Measurements from ENCODE around the gene ANKUB1. TPM values are rescaled to one million over a fixed set of nuclear protein-coding genes. Genes with fewer than 3 reads are reported as not detected.

Gene ANKUB1
- polyA plus RNA-seq, 2 donors, result not detected

GRCh38 chr3:149796026-149796425, 3.7 kb upstream of the ANKUB1 start:
- 82 to 90% methylated on average over 1 of the region's 1 CpG for WGBS, 2 donors

GRCh38 chr3:149790698-149791097, 1.7 kb downstream of the ANKUB1 start:
- Histone ChIP-seq H3K4me3 (ENCODE audit: low read depth in 1 of 2, low read length in 2 of 2) (no peak overlapping the region), H3K9me3 (ENCODE audit: control insufficient read depth in 2 of 2, insufficient read depth in 1 of 2, low read depth in 1 of 2, low read length in 1 of 2) (no peaks in the 10 kb centered on the region), H3K27ac (ENCODE audit: low read depth in 2 of 2, low read length in 1 of 2) (no peak overlapping the region), H3K27me3 (ENCODE audit: control insufficient read depth in 1 of 2, insufficient read depth in 2 of 2, low read length in 2 of 2) (no peaks in the 10 kb centered on the region), H3K4me1 (ENCODE audit: control insufficient read depth in 2 of 2, insufficient read depth in 2 of 2, low read length in 1 of 2) (no peaks in the 10 kb centered on the region), H3K36me3 (ENCODE audit: control insufficient read depth in 2 of 2, insufficient read depth in 2 of 2, low read length in 1 of 2) (no peaks in the 10 kb centered on the region)
- 69% methylated on average over 3 of the region's 3 CpGs for whole genome bisulfite sequencing, 2 donors

More at GRCh38 chr3:149796026-149796425, 3.7 kb upstream of the ANKUB1 start:
- Histone ChIP-seq H3K36me3 (ENCODE audit: control insufficient read depth in 2 of 2, insufficient read depth in 2 of 2, low read length in 1 of 2) (no peaks in the 10 kb centered on the region), H3K9me3 (ENCODE audit: control insufficient read depth in 2 of 2, insufficient read depth in 1 of 2, low read depth in 1 of 2, low read length in 1 of 2) (no peaks in the 10 kb centered on the region), H3K4me3 (ENCODE audit: low read depth in 1 of 2, low read length in 2 of 2) (no peak overlapping the region), H3K27me3 (ENCODE audit: control insufficient read depth in 1 of 2, insufficient read depth in 2 of 2, low read length in 2 of 2) (no peaks in the 10 kb centered on the region), H3K4me1 (ENCODE audit: control insufficient read depth in 2 of 2, insufficient read depth in 2 of 2, low read length in 1 of 2) (no peaks in the 10 kb centered on the region), H3K27ac (ENCODE audit: low read depth in 2 of 2, low read length in 1 of 2) (no peak overlapping the region)

GRCh38 chr3:149790268-149790667, 2.1 kb downstream of the ANKUB1 start:
- H3K4me1 ChIP-seq (ENCODE audit: control insufficient read depth in 2 of 2, insufficient read depth in 2 of 2, low read length in 1 of 2), result no peaks in the 10 kb centered on the region
- H3K9me3 ChIP-seq (ENCODE audit: control insufficient read depth in 2 of 2, insufficient read depth in 1 of 2, low read depth in 1 of 2, low read length in 1 of 2), result no peaks in the 10 kb centered on the region
- H3K4me3 ChIP-seq (ENCODE audit: low read depth in 1 of 2, low read length in 2 of 2), result no peak overlapping the region
- WGBS, 2 donors, result 68 to 72% methylated on average over 2 of the region's 2 CpGs
- H3K36me3 ChIP-seq (ENCODE audit: control insufficient read depth in 2 of 2, insufficient read depth in 2 of 2, low read length in 1 of 2), result no peaks in the 10 kb centered on the region
- H3K27me3 ChIP-seq (ENCODE audit: control insufficient read depth in 1 of 2, insufficient read depth in 2 of 2, low read length in 2 of 2), result no peaks in the 10 kb centered on the region
- no peak overlapping the region for H3K27ac ChIP-seq (ENCODE audit: low read depth in 2 of 2, low read length in 1 of 2)

- 83 to 84% methylated on average over 5 of the region's 5 CpGs for WGBS, 2 donors
- Histone ChIP-seq H3K9me3 (ENCODE audit: control insufficient read depth in 2 of 2, insufficient read depth in 1 of 2, low read depth in 1 of 2, low read length in 1 of 2) (no peaks in the 10 kb centered on the region), H3K27me3 (ENCODE audit: control insufficient read depth in 1 of 2, insufficient read depth in 2 of 2, low read length in 2 of 2) (no peaks in the 10 kb centered on the region), H3K4me3 (ENCODE audit: low read depth in 1 of 2, low read length in 2 of 2) (no peak overlapping the region), H3K4me1 (ENCODE audit: control insufficient read depth in 2 of 2, insufficient read depth in 2 of 2, low read length in 1 of 2) (no peaks in the 10 kb centered on the region), H3K27ac (ENCODE audit: low read depth in 2 of 2, low read length in 1 of 2) (no peak overlapping the region), H3K36me3 (ENCODE audit: control insufficient read depth in 2 of 2, insufficient read depth in 2 of 2, low read length in 1 of 2) (no peaks in the 10 kb centered on the region)
These were observed 8.2 kb downstream of the ANKUB1 start for GRCh38 chr3:149784064-149784704.

- Histone ChIP-seq H3K4me3 (ENCODE audit: low read depth in 1 of 2, low read length in 2 of 2) (no peak overlapping the region), H3K9me3 (ENCODE audit: control insufficient read depth in 2 of 2, insufficient read depth in 1 of 2, low read depth in 1 of 2, low read length in 1 of 2) (no peaks in the 10 kb centered on the region), H3K27ac (ENCODE audit: low read depth in 2 of 2, low read length in 1 of 2) (no peak overlapping the region)
These were observed 8.8 kb downstream of the ANKUB1 start for GRCh38 chr3:149783576-149783975.

GRCh38 chr3:149781741-149782140, 10.6 kb downstream of the ANKUB1 start:
- H3K36me3 ChIP-seq (ENCODE audit: control insufficient read depth in 2 of 2, insufficient read depth in 2 of 2, low read length in 1 of 2), result no peaks in the 10 kb centered on the region
- H3K27ac ChIP-seq (ENCODE audit: low read depth in 2 of 2, low read length in 1 of 2), result no peak overlapping the region
- no peaks in the 10 kb centered on the region for H3K9me3 ChIP-seq (ENCODE audit: control insufficient read depth in 2 of 2, insufficient read depth in 1 of 2, low read depth in 1 of 2, low read length in 1 of 2)
- no peaks in the 10 kb centered on the region for H3K4me1 ChIP-seq (ENCODE audit: control insufficient read depth in 2 of 2, insufficient read depth in 2 of 2, low read length in 1 of 2)
- H3K27me3 ChIP-seq (ENCODE audit: control insufficient read depth in 1 of 2, insufficient read depth in 2 of 2, low read length in 2 of 2), result no peaks in the 10 kb centered on the region
- no peak overlapping the region for H3K4me3 ChIP-seq (ENCODE audit: low read depth in 1 of 2, low read length in 2 of 2)
- WGBS, 2 donors, result 77 to 88% methylated on average over 3 of the region's 3 CpGs

More at GRCh38 chr3:149783576-149783975, 8.8 kb downstream of the ANKUB1 start:
- no peaks in the 10 kb centered on the region for H3K4me1 ChIP-seq (ENCODE audit: control insufficient read depth in 2 of 2, insufficient read depth in 2 of 2, low read length in 1 of 2)
- no peaks in the 10 kb centered on the region for H3K36me3 ChIP-seq (ENCODE audit: control insufficient read depth in 2 of 2, insufficient read depth in 2 of 2, low read length in 1 of 2)
- H3K27me3 ChIP-seq (ENCODE audit: control insufficient read depth in 1 of 2, insufficient read depth in 2 of 2, low read length in 2 of 2), result no peaks in the 10 kb centered on the region

- Histone ChIP-seq H3K27me3 (ENCODE audit: control insufficient read depth in 1 of 2, insufficient read depth in 2 of 2, low read length in 2 of 2) (no peaks in the 10 kb centered on the region), H3K36me3 (ENCODE audit: control insufficient read depth in 2 of 2, insufficient read depth in 2 of 2, low read length in 1 of 2) (no peaks in the 10 kb centered on the region), H3K4me3 (ENCODE audit: low read depth in 1 of 2, low read length in 2 of 2) (no peak overlapping the region), H3K4me1 (ENCODE audit: control insufficient read depth in 2 of 2, insufficient read depth in 2 of 2, low read length in 1 of 2) (no peaks in the 10 kb centered on the region), H3K27ac (ENCODE audit: low read depth in 2 of 2, low read length in 1 of 2) (no peak overlapping the region), H3K9me3 (ENCODE audit: control insufficient read depth in 2 of 2, insufficient read depth in 1 of 2, low read depth in 1 of 2, low read length in 1 of 2) (no peaks in the 10 kb centered on the region)
- 77 to 84% methylated on average over 4 of the region's 4 CpGs for WGBS, 2 donors
These were observed 11.1 kb downstream of the ANKUB1 start for GRCh38 chr3:149781211-149781610.

GRCh38 chr3:149777414-149778214, 14.7 kb downstream of the ANKUB1 start:
- Histone ChIP-seq H3K36me3 (ENCODE audit: control insufficient read depth in 2 of 2, insufficient read depth in 2 of 2, low read length in 1 of 2) (no peaks in the 10 kb centered on the region), H3K4me1 (ENCODE audit: control insufficient read depth in 2 of 2, insufficient read depth in 2 of 2, low read length in 1 of 2) (no peaks in the 10 kb centered on the region), H3K9me3 (ENCODE audit: control insufficient read depth in 2 of 2, insufficient read depth in 1 of 2, low read depth in 1 of 2, low read length in 1 of 2) (no peaks in the 10 kb centered on the region), H3K4me3 (ENCODE audit: low read depth in 1 of 2, low read length in 2 of 2) (no peak overlapping the region), H3K27ac (ENCODE audit: low read depth in 2 of 2, low read length in 1 of 2) (no peak overlapping the region), H3K27me3 (ENCODE audit: control insufficient read depth in 1 of 2, insufficient read depth in 2 of 2, low read length in 2 of 2) (no peaks in the 10 kb centered on the region)
- WGBS, 2 donors, result 78 to 81% methylated on average over 2 of the region's 2 CpGs

- H3K27ac ChIP-seq (ENCODE audit: low read depth in 2 of 2, low read length in 1 of 2), result no peak overlapping the region
- H3K4me1 ChIP-seq (ENCODE audit: control insufficient read depth in 2 of 2, insufficient read depth in 2 of 2, low read length in 1 of 2), result no peaks in the 10 kb centered on the region
- 57 to 74% methylated on average over 1 of the region's 1 CpG for WGBS, 2 donors
These were observed 16.2 kb downstream of the ANKUB1 start for GRCh38 chr3:149776170-149776569.

GRCh38 chr3:149772861-149773260, 19.5 kb downstream of the ANKUB1 start:
- Histone ChIP-seq H3K27me3 (ENCODE audit: control insufficient read depth in 1 of 2, insufficient read depth in 2 of 2, low read length in 2 of 2) (no peaks in the 10 kb centered on the region), H3K27ac (ENCODE audit: low read depth in 2 of 2, low read length in 1 of 2) (no peak overlapping the region), H3K9me3 (ENCODE audit: control insufficient read depth in 2 of 2, insufficient read depth in 1 of 2, low read depth in 1 of 2, low read length in 1 of 2) (no peaks in the 10 kb centered on the region), H3K4me3 (ENCODE audit: low read depth in 1 of 2, low read length in 2 of 2) (no peak overlapping the region), H3K36me3 (ENCODE audit: control insufficient read depth in 2 of 2, insufficient read depth in 2 of 2, low read length in 1 of 2) (no peaks in the 10 kb centered on the region), H3K4me1 (ENCODE audit: control insufficient read depth in 2 of 2, insufficient read depth in 2 of 2, low read length in 1 of 2) (no peaks in the 10 kb centered on the region)
- 77 to 91% methylated on average over 2 of the region's 2 CpGs for WGBS, 2 donors

More at GRCh38 chr3:149776170-149776569, 16.2 kb downstream of the ANKUB1 start:
- Histone ChIP-seq H3K27me3 (ENCODE audit: control insufficient read depth in 1 of 2, insufficient read depth in 2 of 2, low read length in 2 of 2) (no peaks in the 10 kb centered on the region), H3K36me3 (ENCODE audit: control insufficient read depth in 2 of 2, insufficient read depth in 2 of 2, low read length in 1 of 2) (no peaks in the 10 kb centered on the region), H3K9me3 (ENCODE audit: control insufficient read depth in 2 of 2, insufficient read depth in 1 of 2, low read depth in 1 of 2, low read length in 1 of 2) (no peaks in the 10 kb centered on the region), H3K4me3 (ENCODE audit: low read depth in 1 of 2, low read length in 2 of 2) (no peak overlapping the region)

Measured in esophagus (tissue), 2 donors.